Measurements from ENCODE around the gene MCOLN1.

MCOLN1 gene

GRCh38 chr19:7550987-7551761, 28.8 kb downstream of the MCOLN1 start:
- TF ChIP-seq TSHZ2 (CRISPR knock-in tag; IDR thresholded peaks at IDR 0.05) (peak; percentile 92), ZNF565 (CRISPR knock-in tag; conservative IDR thresholded peaks at IDR 0.05; ENCODE audit: low read depth) (no peak)
- peak; percentile 86 for ATAC-seq

DNA sequence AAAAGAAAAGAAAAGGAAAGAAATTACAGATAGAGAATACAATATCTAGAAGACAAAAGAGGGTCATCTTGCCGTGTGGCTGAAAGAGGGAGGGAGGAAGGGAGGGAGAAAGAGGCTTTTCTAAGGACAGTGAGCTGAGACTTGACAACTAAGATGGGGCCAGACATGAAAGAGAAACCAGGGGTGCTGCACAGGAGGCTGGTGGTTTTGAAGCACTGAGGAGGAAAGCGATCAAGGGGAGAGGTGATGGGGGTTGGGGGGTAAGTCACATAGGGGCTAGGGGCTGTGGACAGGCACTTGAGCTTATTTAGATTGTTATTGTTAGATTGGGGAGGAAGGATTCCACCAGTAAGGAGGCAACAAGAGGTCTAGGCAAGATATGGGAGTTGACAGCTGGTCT, 30.4 kb downstream of the MCOLN1 start:
- TF ChIP-seq ESRRG (CRISPR knock-in tag; IDR thresholded peaks at IDR 0.05) (no peak), ZC3H10 (CRISPR knock-in tag; IDR thresholded peaks at IDR 0.05) (no peak), ISL1 (CRISPR knock-in tag; IDR thresholded peaks at IDR 0.05) (no peak), CREB5 (CRISPR knock-in tag; IDR thresholded peaks at IDR 0.05; ENCODE audit: low read depth) (no peak)
- ATAC-seq, result no peak

- no peak for ATAC-seq
- TF ChIP-seq ZFP30 (CRISPR knock-in tag; IDR thresholded peaks at IDR 0.05), result no peak
Measured at GRCh38 chr19:7554565-7554964, 32.1 kb downstream of the MCOLN1 start.

- ATAC-seq, result no peak
Measured at GRCh38 chr19:7554990-7555864, 32.8 kb downstream of the MCOLN1 start.

More at GRCh38 chr19:7554990-7555864, 32.8 kb downstream of the MCOLN1 start:
- no peak for TF ChIP-seq OSR1 (CRISPR knock-in tag; IDR thresholded peaks at IDR 0.05)
- no peak for TF ChIP-seq ZNF565 (CRISPR knock-in tag; conservative IDR thresholded peaks at IDR 0.05; ENCODE audit: low read depth)
- TF ChIP-seq ESRRG (CRISPR knock-in tag; IDR thresholded peaks at IDR 0.05), result no peak
- no peak for TF ChIP-seq CSDC2 (CRISPR knock-in tag; IDR thresholded peaks at IDR 0.05)
- TF ChIP-seq BACH2 (CRISPR knock-in tag; IDR thresholded peaks at IDR 0.05; ENCODE audit: borderline replicate concordance), result no peak
- TF ChIP-seq CREB5 (CRISPR knock-in tag; IDR thresholded peaks at IDR 0.05; ENCODE audit: low read depth), result no peak
- TF ChIP-seq POU6F1 (CRISPR knock-in tag; IDR thresholded peaks at IDR 0.05; ENCODE audit: borderline replicate concordance, low read depth), result no peak
- TF ChIP-seq SNAI2 (CRISPR knock-in tag; IDR thresholded peaks at IDR 0.05), result no peak
- no peak for TF ChIP-seq ISL1 (CRISPR knock-in tag; IDR thresholded peaks at IDR 0.05)
- no peak for TF ChIP-seq ZFP3 (CRISPR knock-in tag; IDR thresholded peaks at IDR 0.05)
- no peak for TF ChIP-seq TCF4 (CRISPR knock-in tag; IDR thresholded peaks at IDR 0.05; ENCODE audit: borderline replicate concordance)
- TF ChIP-seq TSHZ2 (CRISPR knock-in tag; IDR thresholded peaks at IDR 0.05), result no peak
- TF ChIP-seq GLIS3 (CRISPR knock-in tag; IDR thresholded peaks at IDR 0.05), result no peak
- TF ChIP-seq ZC3H10 (CRISPR knock-in tag; IDR thresholded peaks at IDR 0.05), result no peak
- no peak for TF ChIP-seq TOX (CRISPR knock-in tag; IDR thresholded peaks at IDR 0.05; ENCODE audit: borderline replicate concordance)
- no peak for TF ChIP-seq ARNTL (CRISPR knock-in tag; IDR thresholded peaks at IDR 0.05; ENCODE audit: borderline replicate concordance, low read depth)
- TF ChIP-seq CSRNP3 (CRISPR knock-in tag; IDR thresholded peaks at IDR 0.05), result no peak
- TF ChIP-seq ZNF8 (CRISPR knock-in tag; IDR thresholded peaks at IDR 0.05), result no peak
